H1 (cell line): ENCODE data around the gene OR11A1. TPM values are rescaled to one million over a fixed set of nuclear protein-coding genes. Genes with fewer than 3 reads are reported as not detected.
A peak's percentile ranks its signal among the peaks of the same experiment; 100 is the strongest.

ENCODE experiments used
- CTCF ChIA-PET: fragments of 300-600 bp; sonication (Branson Sonifier 250); formaldehyde crosslinking; loops from one replicate; lab custom pipeline; 2021; ENCODE audit not compliant: partially characterized antibody; lab: Charles Lee
- POLR2A ChIA-PET: fragments of 300-600 bp; sonication (Branson Sonifier 250); formaldehyde crosslinking; loops from one replicate; lab custom pipeline; 2021; ENCODE audit warnings: inconsistent platforms; ENCODE audit not compliant: partially characterized antibody; lab: Charles Lee
- DNase-seq, 2 experiments: peaks; one replicate each; pipeline versions ENCODE4 v3.0.0 to v3.0.0-alpha.2; 2010 to 2022; ENCODE audit warnings: low spot score in 2 of 2, low read depth in 1 of 2, mixed read lengths in 1 of 2
- FAIRE-seq: peaks from 2 replicates; lab custom pipeline; 2011; peaks lifted over from hg19 to GRCh38; lab: Jason Lieb, UNC
- H2AFZ ChIP-seq: 2 replicates; pipeline ENCODE4 v1.8.1; 2012; ENCODE audit warnings: low read length, inconsistent platforms
- H2AK5ac ChIP-seq: 2 replicates; pipeline ENCODE4 v1.6.1; 2013; ENCODE audit warnings: low read depth, low read length
- H2BK120ac ChIP-seq: replicated peaks from 2 replicates; pipeline ENCODE3; 2013; ENCODE audit warnings: low read depth, low read length, inconsistent platforms
- H2BK12ac ChIP-seq: 2 replicates; pipeline ENCODE4 v1.6.1; 2013; ENCODE audit warnings: low read depth, low read length
- H2BK15ac ChIP-seq: 2 replicates; pipeline ENCODE4 v1.6.1; 2013; ENCODE audit warnings: low read length
- H2BK20ac ChIP-seq: 2 replicates; pipeline ENCODE4 v1.6.1; 2013; ENCODE audit warnings: low read length
- H2BK5ac ChIP-seq: 2 replicates; pipeline ENCODE4 v1.6.1; 2013; ENCODE audit warnings: low read depth, low read length
- H3K14ac ChIP-seq: 2 replicates; pipeline ENCODE4 v1.6.1; 2013; ENCODE audit warnings: inconsistent platforms; ENCODE audit not compliant: insufficient read length
- H3K18ac ChIP-seq: 2 replicates; pipeline ENCODE4 v1.6.1; 2013; ENCODE audit warnings: low read length; ENCODE audit errors: extremely low read depth
- H3K23ac ChIP-seq: 2 replicates; pipeline ENCODE4 v1.6.1; 2013; ENCODE audit warnings: inconsistent platforms; ENCODE audit not compliant: insufficient read length
- H3K23me2 ChIP-seq: 2 replicates; pipeline ENCODE4 v1.6.1; 2013; ENCODE audit warnings: low read depth, low read length
- H3K27ac ChIP-seq: 2 replicates; pipeline ENCODE4 v1.6.1; 2011; ENCODE audit warnings: low read depth, low read length, inconsistent platforms
- H3K27me3 ChIP-seq, 4 experiments: replicated peaks in 1 of 4; 1 replicate in 1 of 4; 2 replicates in 3 of 4; pipeline versions ENCODE4 v1.6.1 to v1.8.1; 2011 to 2013; ENCODE audit warnings: low read length in 3 of 4, mild to moderate bottlenecking in 3 of 4, inconsistent platforms in 2 of 4, mixed read lengths in 2 of 4, moderate library complexity in 1 of 4; ENCODE audit not compliant: control insufficient read depth in 3 of 4, insufficient read depth in 3 of 4; ENCODE audit errors: extremely low read depth in 1 of 4
- H3K36me3 ChIP-seq, 4 experiments: 2 replicates each; pipeline versions ENCODE4 v1.6.1 to v1.8.1; 2011 to 2013; ENCODE audit warnings: mild to moderate bottlenecking in 4 of 4, low read length in 3 of 4, moderate library complexity in 2 of 4, control low read depth in 1 of 4, inconsistent platforms in 1 of 4; ENCODE audit not compliant: insufficient read depth in 4 of 4, control insufficient read depth in 2 of 4
- H3K4ac ChIP-seq: replicated peaks from 2 replicates; pipeline ENCODE3; 2013; ENCODE audit warnings: low read length, low read depth, mixed read lengths, inconsistent platforms; ENCODE audit not compliant: insufficient read length
- H3K4me1 ChIP-seq, 4 experiments: replicated peaks in 1 of 4; 1 replicate in 1 of 4; 2 replicates in 3 of 4; pipeline versions ENCODE4 v1.6.1 to v1.8.1; 2011 to 2013; ENCODE audit warnings: low read length in 3 of 4, inconsistent platforms in 2 of 4, mixed read lengths in 1 of 4; ENCODE audit not compliant: insufficient read depth in 4 of 4, control insufficient read depth in 3 of 4
- H3K4me2 ChIP-seq, 2 experiments: 2 replicates each; pipeline versions ENCODE4 v1.6.1 to v1.8.1; 2011 to 2013; ENCODE audit warnings: low read depth in 2 of 2, low read length in 2 of 2, control low read depth in 1 of 2, inconsistent platforms in 1 of 2, mild to moderate bottlenecking in 1 of 2; ENCODE audit not compliant: insufficient read depth in 1 of 2
- H3K4me3 ChIP-seq, 4 experiments: fragments of 200-600, 300-600 bp in 1 of 4; sonication (generic), shearing (Covaris generic), sonication (Bioruptor Twin) in 1 of 4; 2 replicates each; pipeline versions ENCODE4 v1.5.1 to v1.8.1; 2011 to 2016; ENCODE audit warnings: low read length in 4 of 4, low read depth in 3 of 4, control low read depth in 2 of 4, inconsistent platforms in 2 of 4, mild to moderate bottlenecking in 2 of 4, mixed read lengths in 1 of 4, moderate library complexity in 1 of 4; ENCODE audit not compliant: insufficient read depth in 2 of 4; ENCODE audit errors: extremely low read depth in 1 of 4
- H3K56ac ChIP-seq: replicated peaks from 2 replicates; pipeline ENCODE3; 2013; ENCODE audit warnings: low read depth, mild to moderate bottlenecking, mixed read lengths, low read length, inconsistent platforms; ENCODE audit not compliant: insufficient read length
- H3K79me1 ChIP-seq: 2 replicates; pipeline ENCODE4 v1.6.1; 2013; ENCODE audit warnings: low read depth, low read length, control low read depth
- H3K79me2 ChIP-seq, 2 experiments: 2 replicates each; pipeline versions ENCODE4 v1.6.1 to v1.8.1; 2012 to 2013; ENCODE audit warnings: low read length in 2 of 2, mild to moderate bottlenecking in 2 of 2, inconsistent platforms in 1 of 2; ENCODE audit not compliant: insufficient read depth in 2 of 2, control insufficient read depth in 1 of 2
- H3K9ac ChIP-seq, 4 experiments: replicated peaks in 1 of 4; 1 replicate in 1 of 4; 2 replicates in 3 of 4; pipeline versions ENCODE4 v1.6.1 to v1.8.1; 2011 to 2013; ENCODE audit warnings: low read depth in 3 of 4, low read length in 3 of 4, control low read depth in 2 of 4, mild to moderate bottlenecking in 2 of 4, moderate library complexity in 2 of 4, inconsistent platforms in 1 of 4; ENCODE audit errors: extremely low read depth in 1 of 4
- H3K9me3 ChIP-seq, 2 experiments: 2 replicates each; pipeline versions ENCODE4 v1.6.1 to v1.8.1; 2012 to 2013; ENCODE audit warnings: mild to moderate bottlenecking in 2 of 2, moderate library complexity in 2 of 2, control low read depth in 1 of 2, inconsistent platforms in 1 of 2, low read depth in 1 of 2, low read length in 1 of 2, mixed read lengths in 1 of 2; ENCODE audit not compliant: insufficient read depth in 2 of 2
- H4K20me1 ChIP-seq, 2 experiments: replicated peaks in 1 of 2; 2 replicates each; pipeline versions ENCODE3 to v1.8.1; 2011 to 2013; ENCODE audit warnings: inconsistent platforms in 2 of 2, low read length in 2 of 2, mild to moderate bottlenecking in 1 of 2; ENCODE audit not compliant: insufficient read depth in 2 of 2, control insufficient read depth in 1 of 2
- H4K5ac ChIP-seq: 2 replicates; pipeline ENCODE4 v1.6.1; 2013; ENCODE audit warnings: low read length, low read depth, mixed read lengths, inconsistent platforms; ENCODE audit not compliant: insufficient read length
- H4K8ac ChIP-seq: 2 replicates; pipeline ENCODE4 v1.8.0; 2013; ENCODE audit warnings: mild to moderate bottlenecking, moderate library complexity, low read length, inconsistent platforms; ENCODE audit not compliant: insufficient read depth; ENCODE audit errors: extremely low read depth
- H4K91ac ChIP-seq: replicated peaks from 2 replicates; pipeline ENCODE3; 2013; ENCODE audit warnings: low read length, mixed read lengths, inconsistent platforms; ENCODE audit not compliant: insufficient read length
- CHD1 ChIP-seq: IDR thresholded peaks from 2 replicates; pipeline ENCODE4 v1.6.1; 2012; ENCODE audit warnings: low read depth, low read length, improper control_type of control experiment
- CTCF ChIP-seq, 3 experiments: IDR thresholded peaks; 1 replicate in 2 of 3; 2 replicates in 1 of 3; pipeline versions ENCODE4 v1.5.1 to v1.6.1; 2011; ENCODE audit warnings: low read length in 3 of 3, mild to moderate bottlenecking in 3 of 3, inconsistent platforms in 2 of 3, low read depth in 1 of 3, moderate library complexity in 1 of 3; ENCODE audit not compliant: insufficient read depth in 1 of 3; ENCODE audit errors: control extremely low read depth in 1 of 3
- EP300 ChIP-seq, 2 experiments: IDR thresholded peaks; 1 replicate in 1 of 2; 2 replicates in 1 of 2; pipeline ENCODE4 v1.6.1; 2011 to 2012; ENCODE audit warnings: low read depth in 2 of 2, low read length in 2 of 2, mild to moderate bottlenecking in 2 of 2, borderline replicate concordance in 1 of 2, inconsistent platforms in 1 of 2, moderate library complexity in 1 of 2
- GTF2F1 ChIP-seq: IDR thresholded peaks from 2 replicates; pipeline ENCODE4 v1.6.1; 2012; ENCODE audit warnings: low read depth, low read length, improper control_type of control experiment, borderline replicate concordance
- JUND ChIP-seq: IDR thresholded peaks from 2 replicates; pipeline ENCODE4 v1.6.1; 2011; ENCODE audit warnings: mild to moderate bottlenecking, improper control_type of control experiment, low read length
- RFX5 ChIP-seq: IDR thresholded peaks from 2 replicates; pipeline ENCODE4 v1.6.1; 2011; ENCODE audit warnings: low read depth, low read length, improper control_type of control experiment, borderline replicate concordance
- SIRT6 ChIP-seq: IDR thresholded peaks from one replicate; pipeline ENCODE4 v1.7.1; 2012; ENCODE audit warnings: low read length, inconsistent platforms
- SP1 ChIP-seq: IDR thresholded peaks from 2 replicates; pipeline ENCODE4 v1.6.1; 2011; ENCODE audit warnings: low read depth, low read length
- SP4 ChIP-seq: IDR thresholded peaks from 2 replicates; pipeline ENCODE4 v1.6.1; 2012; ENCODE audit warnings: low read length, inconsistent platforms
- SRF ChIP-seq: IDR thresholded peaks from 2 replicates; pipeline ENCODE4 v1.6.1; 2011; ENCODE audit warnings: mild to moderate bottlenecking, low read depth, low read length, moderate library complexity
- TAF1 ChIP-seq: IDR thresholded peaks from 2 replicates; pipeline ENCODE4 v1.6.1; 2011; ENCODE audit warnings: mild to moderate bottlenecking, low read depth, low read length
- USF2 ChIP-seq: IDR thresholded peaks from 2 replicates; pipeline ENCODE4 v1.6.1; 2011; ENCODE audit warnings: low read length, improper control_type of control experiment
- WGBS, 2 experiments: shearing (Covaris generic) in 1 of 2; methylation state at CpG; one replicate each; pipeline versions ENCODE4 v1.1.6 to v1.1.7; 2013 to 2015; ENCODE audit warnings: low lambda C conversion rate in 2 of 2, mixed read lengths in 2 of 2, inconsistent platforms in 1 of 2, low coverage in 1 of 2, missing lambda C conversion rate in 1 of 2; ENCODE audit not compliant: insufficient replicate concordance in 2 of 2, insufficient coverage in 1 of 2, insufficient read length in 1 of 2; ENCODE audit errors: extremely low coverage in 1 of 2, missing lambda C conversion rate in 1 of 2; 5-methylcytosine and 5-hydroxymethylcytosine counted together
- polyA plus RNA-seq, 7 experiments: library from polyadenylated mRNA; depleted of rRNA in 3 of 7; stranded (reverse) in 5 of 7; unstranded in 2 of 7; fragments of >200 nt in 5 of 7; fragments of 200-250 nt in 2 of 7; gene quantifications; 1 replicate in 5 of 7; 2 replicates in 1 of 7; 4 replicates in 1 of 7; pipeline versions ENCODE4 v1.2.1 to v1.2.3, GENCODE V29; 2011 to 2013; ENCODE audit warnings: missing spikeins in 2 of 7, mixed read lengths in 2 of 7
- total RNA-seq: library from RNA; stranded (reverse); fragmentation: NEBNext Ultra II Directional; extraction: Animal tissue kit (Norgen Biotek cat#: 25700); gene quantifications from 2 replicates; pipeline ENCODE4 v1.2.1, GENCODE V29; 2021

The OR11A1 gene
- total and polyA plus RNA-seq, 2 of the 8 experiments (the other 6 are each of a cell fraction or from before 2014, with no cell fraction given) = not detected

- DNase-seq (no peak), FAIRE-seq (no peak)
- Histone ChIP-seq H3K27ac (no peak overlapping the region), H4K20me1 (no peaks in the 10 kb centered on the region), H3K79me1 (no peaks in the 10 kb centered on the region), H3K36me3 (no peaks in the 10 kb centered on the region), H2BK20ac (no peak overlapping the region), H3K4me1 (no peaks in the 10 kb centered on the region), H2BK12ac (no peak overlapping the region), H2AK5ac (no peak overlapping the region), H3K23me2 (no peaks in the 10 kb centered on the region), H4K5ac (no peak overlapping the region), H3K79me2 (no peaks in the 10 kb centered on the region), H3K4ac (no peak overlapping the region), H2AFZ (0 out of 2 replicates have a peak overlapping the region, but pooled peaks have one; percentile 7), H2BK120ac (no peak overlapping the region), H2BK15ac (no peak overlapping the region), H3K4me3 (no peak overlapping the region), H3K23ac (no peak overlapping the region), H4K91ac (no peak overlapping the region), H3K27me3 (no peaks in the 10 kb centered on the region), H3K14ac (no peak overlapping the region), H3K18ac (no peak overlapping the region), H3K56ac (no peak overlapping the region), H2BK5ac (no peak overlapping the region), H3K4me2 (no peak overlapping the region), H4K8ac (no peak overlapping the region), H3K9me3 (no peaks in the 10 kb centered on the region), H3K9ac (no peak overlapping the region)
- ChIA-PET CTCF (interaction anchor here (0.5 to 1.3 kb wide), 2 partner anchors 17 to 71 kb away, joined by 3 read pairs; no protein-coding TSS in a partner anchor), POLR2A (no interaction called here)
- 83% methylated on average over 4 of the region's 4 CpGs; no CpG with 5 or more reads in 1 of the 2 experiments for WGBS, 2 experiments
- TF ChIP-seq TAF1 (no peak), USF2 (no peak), CTCF (IDR thresholded peaks at IDR 0.05; ENCODE audit: control extremely low read depth in 1 of 3, insufficient read depth in 1 of 3, low read depth in 1 of 3, low read length in 3 of 3) (no peak), CHD1 (no peak), JUND (no peak), SRF (no peak), SP1 (no peak), GTF2F1 (no peak), SP4 (no peak), EP300 (IDR thresholded peaks at IDR 0.05; ENCODE audit: borderline replicate concordance in 1 of 2, low read depth in 2 of 2, low read length in 2 of 2) (no peak), RFX5 (no peak), SIRT6 (no peak)
These were observed 29.7 kb upstream of the OR11A1 start for GRCh38 chr6:29486577-29486976.
